Astrocyte (in vitro differentiated cells and primary cell): Measurements from ENCODE around the gene TCF7L2. TPM values are rescaled to one million over a fixed set of nuclear protein-coding genes. Genes with fewer than 3 reads are reported as not detected.

Source experiments
- DNase-seq: peaks from one replicate; pipeline ENCODE4 v3.0.0-alpha.2; 2010; ENCODE audit warnings: low read depth
- FAIRE-seq: peaks from 2 replicates; lab custom pipeline; 2011; peaks lifted over from hg19 to GRCh38; lab: Jason Lieb, UNC
- H2AFZ ChIP-seq: 2 replicates; pipeline ENCODE4 v1.6.0; 2012; ENCODE audit warnings: low read depth, low read length, inconsistent platforms
- H3K27ac ChIP-seq: 2 replicates; pipeline ENCODE4 v1.5.1; 2011; ENCODE audit warnings: low read depth, low read length, inconsistent platforms
- H3K27me3 ChIP-seq: 2 replicates; pipeline ENCODE4 v1.6.0; 2011; ENCODE audit warnings: low read length, inconsistent platforms; ENCODE audit not compliant: insufficient read depth
- H3K36me3 ChIP-seq: 2 replicates; pipeline ENCODE4 v1.5.1; 2011; ENCODE audit warnings: low read length, inconsistent platforms; ENCODE audit not compliant: insufficient read depth
- H3K4me1 ChIP-seq: 2 replicates; pipeline ENCODE4 v1.5.1; 2011; ENCODE audit warnings: low read length, inconsistent platforms; ENCODE audit not compliant: insufficient read depth
- H3K4me2 ChIP-seq: 2 replicates; pipeline ENCODE4 v1.6.0; 2012; ENCODE audit warnings: low read length, inconsistent platforms
- H3K4me3 ChIP-seq: 2 replicates; pipeline ENCODE4 v1.5.1; 2011; ENCODE audit warnings: low read depth, mild to moderate bottlenecking, low read length, inconsistent platforms; ENCODE audit not compliant: insufficient read depth
- H3K79me2 ChIP-seq: 2 replicates; pipeline ENCODE4 v1.6.0; 2012; ENCODE audit warnings: mild to moderate bottlenecking, low read length, inconsistent platforms; ENCODE audit not compliant: insufficient read depth
- H3K9ac ChIP-seq: 2 replicates; pipeline ENCODE4 v1.6.0; 2012; ENCODE audit warnings: mild to moderate bottlenecking, low read length, inconsistent platforms
- H3K9me3 ChIP-seq: 2 replicates; pipeline ENCODE4 v1.5.1; 2012; ENCODE audit warnings: low read depth, mild to moderate bottlenecking, low read length, inconsistent platforms; ENCODE audit not compliant: insufficient read depth
- H4K20me1 ChIP-seq: 2 replicates; pipeline ENCODE4 v1.6.0; 2012; ENCODE audit warnings: low read length, inconsistent platforms; ENCODE audit not compliant: insufficient read depth
- H3K27ac Mint-ChIP-seq: one replicate; pipeline ENCODE4 v1.8.0; 2021; ENCODE audit warnings: mild to moderate bottlenecking, mixed read lengths; ENCODE audit not compliant: unreplicated experiment
- H3K27me3 Mint-ChIP-seq: one replicate; pipeline ENCODE4 v1.8.0; 2021; ENCODE audit warnings: low read depth, mixed read lengths; ENCODE audit not compliant: unreplicated experiment
- H3K36me3 Mint-ChIP-seq: one replicate; pipeline ENCODE4 v1.8.0; 2021; ENCODE audit warnings: low read depth, mixed read lengths; ENCODE audit not compliant: unreplicated experiment
- H3K4me1 Mint-ChIP-seq: one replicate; pipeline ENCODE4 v1.8.0; 2021; ENCODE audit warnings: low read depth, mixed read lengths; ENCODE audit not compliant: unreplicated experiment
- H3K4me3 Mint-ChIP-seq: one replicate; pipeline ENCODE4 v1.8.0; 2021; ENCODE audit warnings: mild to moderate bottlenecking, moderate library complexity, mixed read lengths; ENCODE audit not compliant: unreplicated experiment
- H3K9me3 Mint-ChIP-seq: one replicate; pipeline ENCODE4 v1.8.0; 2021; ENCODE audit warnings: mild to moderate bottlenecking, mixed read lengths; ENCODE audit not compliant: unreplicated experiment
- EZH2 ChIP-seq: IDR thresholded peaks from 2 replicates; pipeline ENCODE4 v1.6.1; 2012; ENCODE audit warnings: mild to moderate bottlenecking, low read length, inconsistent platforms; ENCODE audit not compliant: insufficient read depth
- total RNA-seq: library from RNA; stranded (reverse); gene quantifications from 2 replicates; pipeline ENCODE4 v1.2.1, GENCODE V29; 2021
- TF ChIP-seq, protein P1 (sequence below): IDR thresholded peaks from 2 replicates; pipeline ENCODE4 v1.5.1; 2011; ENCODE audit warnings: low read depth, mild to moderate bottlenecking, inconsistent platforms, low read length, moderate library complexity; ENCODE audit not compliant: insufficient read depth

Gene TCF7L2
- total RNA-seq, 1 donor from 2014 or later: 52.4 TPM

DNA sequence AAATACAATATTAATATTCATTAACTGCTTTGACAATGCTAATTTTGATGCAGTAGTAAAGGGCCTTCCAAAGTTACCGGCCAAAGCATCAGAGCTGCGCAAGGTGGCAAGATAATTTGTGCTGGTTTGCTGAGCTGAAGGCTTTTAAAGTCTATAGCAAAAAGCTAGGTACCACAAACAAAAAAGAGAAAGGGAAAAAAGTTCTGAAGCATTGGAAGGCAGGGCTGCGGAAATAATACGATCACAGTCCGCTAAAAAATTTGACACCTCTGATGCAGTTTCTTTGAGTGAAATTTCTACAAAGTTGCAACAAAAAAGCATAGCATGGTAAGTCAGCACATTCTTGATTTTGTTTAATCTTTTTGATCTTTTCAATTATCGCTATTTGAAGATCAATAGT is 175.6 kb downstream of the TCF7L2 start:
- Histone ChIP-seq H3K4me2 (peak overlapping the region; percentile 95), H3K9ac (no peak overlapping the region), H3K4me1 (peaks cover 6% of the 10 kb centered on the region), H3K27ac (no peak overlapping the region), H3K36me3 (no peaks in the 10 kb centered on the region), H2AFZ (no peak overlapping the region), H4K20me1 (peaks cover 57% of the 10 kb centered on the region), H3K79me2 (peaks cover 25% of the 10 kb centered on the region), H3K27me3 (no peaks in the 10 kb centered on the region), H3K4me3 (no peak overlapping the region), H3K9me3 (no peaks in the 10 kb centered on the region)
- Mint-ChIP-seq H3K27ac (peak overlapping the region; percentile 81), H3K36me3 (no peaks in the 10 kb centered on the region), H3K4me1 (peaks cover 69% of the 10 kb centered on the region), H3K9me3 (no peaks in the 10 kb centered on the region), H3K4me3 (no peak overlapping the region), H3K27me3 (no peaks in the 10 kb centered on the region)
- TF ChIP-seq, protein P1, sequence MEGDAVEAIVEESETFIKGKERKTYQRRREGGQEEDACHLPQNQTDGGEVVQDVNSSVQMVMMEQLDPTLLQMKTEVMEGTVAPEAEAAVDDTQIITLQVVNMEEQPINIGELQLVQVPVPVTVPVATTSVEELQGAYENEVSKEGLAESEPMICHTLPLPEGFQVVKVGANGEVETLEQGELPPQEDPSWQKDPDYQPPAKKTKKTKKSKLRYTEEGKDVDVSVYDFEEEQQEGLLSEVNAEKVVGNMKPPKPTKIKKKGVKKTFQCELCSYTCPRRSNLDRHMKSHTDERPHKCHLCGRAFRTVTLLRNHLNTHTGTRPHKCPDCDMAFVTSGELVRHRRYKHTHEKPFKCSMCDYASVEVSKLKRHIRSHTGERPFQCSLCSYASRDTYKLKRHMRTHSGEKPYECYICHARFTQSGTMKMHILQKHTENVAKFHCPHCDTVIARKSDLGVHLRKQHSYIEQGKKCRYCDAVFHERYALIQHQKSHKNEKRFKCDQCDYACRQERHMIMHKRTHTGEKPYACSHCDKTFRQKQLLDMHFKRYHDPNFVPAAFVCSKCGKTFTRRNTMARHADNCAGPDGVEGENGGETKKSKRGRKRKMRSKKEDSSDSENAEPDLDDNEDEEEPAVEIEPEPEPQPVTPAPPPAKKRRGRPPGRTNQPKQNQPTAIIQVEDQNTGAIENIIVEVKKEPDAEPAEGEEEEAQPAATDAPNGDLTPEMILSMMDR: no peak
- TF ChIP-seq EZH2: no peak
- DNase-seq (no peak), FAIRE-seq (no peak)

DNA sequence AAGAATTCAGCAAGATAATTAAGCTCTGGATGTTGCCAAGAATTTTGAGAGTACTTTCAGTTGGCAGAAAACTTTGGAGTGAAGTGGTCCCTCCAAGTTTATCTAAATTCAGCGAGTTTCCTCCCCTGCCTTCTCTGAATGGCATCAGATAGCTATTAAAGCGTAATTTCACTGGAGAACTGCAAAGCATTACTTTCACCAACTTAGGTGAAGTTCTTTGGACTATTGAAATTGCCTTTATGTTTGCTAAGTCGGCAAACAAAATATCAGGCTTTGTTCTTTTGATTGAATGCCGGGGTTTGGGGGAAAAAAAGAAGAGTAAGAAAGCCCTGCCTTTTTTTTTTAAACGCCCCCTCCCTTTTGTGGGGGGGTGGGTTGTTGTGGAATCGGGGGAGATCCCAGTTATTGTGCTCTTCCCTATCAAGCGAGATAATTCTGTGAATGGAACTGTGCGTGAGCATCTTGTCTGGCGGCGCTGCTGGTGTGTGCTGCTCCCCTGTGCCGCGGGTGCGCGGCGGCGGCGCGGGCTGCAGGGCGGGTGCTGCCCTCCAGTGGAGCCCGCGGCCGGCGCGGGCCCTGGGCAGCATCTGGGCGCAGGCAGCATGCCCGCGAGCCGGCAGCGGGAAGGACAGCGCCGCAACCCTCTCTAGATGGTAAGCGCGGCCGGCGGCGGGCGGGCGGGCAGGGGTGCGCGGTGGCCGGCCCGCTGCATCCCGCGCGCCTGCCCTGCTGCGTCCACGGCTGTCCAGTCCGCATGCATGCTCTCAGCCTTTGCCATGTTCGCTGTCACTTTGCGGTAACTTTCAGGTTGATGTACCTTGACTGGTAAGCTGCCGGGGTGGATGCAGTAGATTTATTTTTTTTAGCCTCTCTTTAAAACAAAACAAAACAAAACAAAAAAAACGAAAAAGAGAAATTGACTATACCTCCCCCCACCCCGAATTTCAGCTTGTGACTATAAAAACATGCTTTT is 176.5 kb downstream of the TCF7L2 start:
- H3K4me2 ChIP-seq: peak overlapping the region; percentile 95
- H2AFZ ChIP-seq: no peak overlapping the region
- peak overlapping the region; percentile 57 for H3K4me3 ChIP-seq
- H3K27me3 ChIP-seq: no peaks in the 10 kb centered on the region
- no peak overlapping the region for H3K27ac ChIP-seq
- Mint-ChIP-seq H3K4me1 (peaks cover 69% of the 10 kb centered on the region), H3K4me3 (peak overlapping the region; percentile 77), H3K27ac (peak overlapping the region; percentile 81), H3K27me3 (no peaks in the 10 kb centered on the region), H3K9me3 (no peaks in the 10 kb centered on the region), H3K36me3 (no peaks in the 10 kb centered on the region)
- H4K20me1 ChIP-seq: peaks cover 56% of the 10 kb centered on the region
- no peaks in the 10 kb centered on the region for H3K36me3 ChIP-seq
- no peaks in the 10 kb centered on the region for H3K9me3 ChIP-seq
- no peak for TF ChIP-seq EZH2
- TF ChIP-seq, protein P1: peak; percentile 27
- FAIRE-seq: no peak
- H3K4me1 ChIP-seq: peaks cover 8% of the 10 kb centered on the region
- H3K9ac ChIP-seq: peak overlapping the region; percentile 70
- peak; percentile 46 for DNase-seq
- peaks cover 16% of the 10 kb centered on the region for H3K79me2 ChIP-seq
